ENCODE measurements around the gene IQCE. TPM values are rescaled to one million over a fixed set of nuclear protein-coding genes. Genes with fewer than 3 reads are reported as not detected.

IQCE gene
- polyA plus RNA-seq, 3 donors: 1.8 to 8.4 (median 3.0) TPM

DNA sequence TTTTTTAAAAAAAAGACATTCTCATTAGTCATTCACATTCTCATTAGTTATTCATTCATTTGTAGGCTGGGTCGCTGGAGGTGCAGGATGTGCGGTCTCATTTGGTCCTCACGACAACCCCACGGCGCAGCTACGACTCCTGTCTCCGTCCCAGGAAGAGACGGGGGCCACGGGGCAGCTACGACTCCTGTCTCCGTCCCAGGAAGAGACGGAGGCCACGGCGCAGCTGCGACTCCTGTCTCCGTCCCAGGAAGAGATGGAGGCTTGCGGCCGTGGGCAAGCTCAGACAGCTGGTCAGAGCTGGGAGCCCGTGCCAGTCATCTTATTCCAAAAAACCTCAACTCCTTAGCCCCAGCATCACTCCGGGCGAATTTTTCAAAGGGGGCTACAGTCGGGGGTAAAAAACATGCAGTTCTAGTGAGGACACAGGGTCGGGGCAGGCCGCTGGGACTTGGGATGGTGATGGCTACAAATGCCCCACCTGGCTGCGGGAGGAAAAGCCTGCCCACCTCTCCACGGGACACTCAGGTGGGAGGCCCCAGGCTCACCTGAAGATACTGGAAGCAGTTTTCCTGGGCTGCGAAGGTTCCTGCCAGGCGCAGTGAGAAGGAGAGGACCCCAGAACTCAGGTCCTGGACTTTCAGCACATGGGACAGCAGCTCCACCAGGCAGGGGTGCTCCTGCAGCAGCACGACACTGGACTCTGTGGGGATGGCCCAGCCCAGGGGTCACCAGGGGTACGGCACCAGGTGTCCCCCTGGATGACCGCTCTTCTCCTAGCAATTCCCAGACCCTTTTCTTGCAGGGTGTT, 11.8 kb upstream of the IQCE start:
- no peak overlapping the region for H3K4me3 Mint-ChIP-seq
- TF ChIP-seq, protein P1, sequence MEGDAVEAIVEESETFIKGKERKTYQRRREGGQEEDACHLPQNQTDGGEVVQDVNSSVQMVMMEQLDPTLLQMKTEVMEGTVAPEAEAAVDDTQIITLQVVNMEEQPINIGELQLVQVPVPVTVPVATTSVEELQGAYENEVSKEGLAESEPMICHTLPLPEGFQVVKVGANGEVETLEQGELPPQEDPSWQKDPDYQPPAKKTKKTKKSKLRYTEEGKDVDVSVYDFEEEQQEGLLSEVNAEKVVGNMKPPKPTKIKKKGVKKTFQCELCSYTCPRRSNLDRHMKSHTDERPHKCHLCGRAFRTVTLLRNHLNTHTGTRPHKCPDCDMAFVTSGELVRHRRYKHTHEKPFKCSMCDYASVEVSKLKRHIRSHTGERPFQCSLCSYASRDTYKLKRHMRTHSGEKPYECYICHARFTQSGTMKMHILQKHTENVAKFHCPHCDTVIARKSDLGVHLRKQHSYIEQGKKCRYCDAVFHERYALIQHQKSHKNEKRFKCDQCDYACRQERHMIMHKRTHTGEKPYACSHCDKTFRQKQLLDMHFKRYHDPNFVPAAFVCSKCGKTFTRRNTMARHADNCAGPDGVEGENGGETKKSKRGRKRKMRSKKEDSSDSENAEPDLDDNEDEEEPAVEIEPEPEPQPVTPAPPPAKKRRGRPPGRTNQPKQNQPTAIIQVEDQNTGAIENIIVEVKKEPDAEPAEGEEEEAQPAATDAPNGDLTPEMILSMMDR (IDR thresholded peaks at IDR 0.05): no peak
- H3K27me3 Mint-ChIP-seq (ENCODE audit: low read depth in 3 of 3): peaks cover 0 to 2% (median 1%) of the 10 kb centered on the region in 3 donors
- intact Hi-C loops (cut with micrococcal nuclease): no loop called here
- no peak overlapping the region for H2AFZ ChIP-seq (ENCODE audit: insufficient read depth, low read depth, low read length, poor library complexity, severe bottlenecking)
- H3K79me2 ChIP-seq (ENCODE audit: insufficient read depth, low read length): peaks cover 20% of the 10 kb centered on the region
- DNase-seq: no peak
- peaks cover 3 to 11% of the 10 kb centered on the region in 2 donors for H3K4me1 ChIP-seq (ENCODE audit: control insufficient read depth in 1 of 2, insufficient read depth in 2 of 2, low read length in 2 of 2)
- H3K27me3 ChIP-seq (ENCODE audit: control insufficient read depth in 2 of 2, insufficient read depth in 2 of 2, low read length in 2 of 2): no peaks in the 10 kb centered on the region
- no peak overlapping the region for H3K4me3 ChIP-seq (replicated peaks in 1 of 3; ENCODE audit: low read depth in 2 of 3, low read length in 3 of 3)
- peaks cover 41% of the 10 kb centered on the region for H4K20me1 ChIP-seq (ENCODE audit: insufficient read depth, low read length)
- no peak overlapping the region for H3K4me2 ChIP-seq (replicated peaks; ENCODE audit: extremely low read depth, low read length, poor library complexity, severe bottlenecking)
- H3K9ac ChIP-seq (ENCODE audit: insufficient read depth, low read length, poor library complexity, severe bottlenecking): no peak overlapping the region
- peaks cover 51 to 95% of the 10 kb centered on the region in 2 donors for H3K36me3 Mint-ChIP-seq
- peaks cover 68 to 80% of the 10 kb centered on the region in 2 donors for H3K36me3 ChIP-seq (replicated peaks in 1 of 2; ENCODE audit: control insufficient read depth in 1 of 2, insufficient read depth in 2 of 2, low read length in 2 of 2)
- H3K27ac ChIP-seq (ENCODE audit: low read depth in 1 of 2, low read length in 2 of 2): no peak overlapping the region
- H3K9me3 Mint-ChIP-seq: no peaks in the 10 kb centered on the region
- H3K4me1 Mint-ChIP-seq: peaks cover 15% of the 10 kb centered on the region
- no peaks in the 10 kb centered on the region for H3K9me3 ChIP-seq (replicated peaks in 1 of 2; ENCODE audit: control insufficient read depth in 1 of 2, insufficient read depth in 1 of 2, low read length in 2 of 2)
- over 99% methylated on average over 25 of the region's 31 CpGs for WGBS (ENCODE audit: insufficient coverage)
- peak overlapping the region in 2 of 7 donors; percentile 25 to 60 for H3K27ac Mint-ChIP-seq

DNA sequence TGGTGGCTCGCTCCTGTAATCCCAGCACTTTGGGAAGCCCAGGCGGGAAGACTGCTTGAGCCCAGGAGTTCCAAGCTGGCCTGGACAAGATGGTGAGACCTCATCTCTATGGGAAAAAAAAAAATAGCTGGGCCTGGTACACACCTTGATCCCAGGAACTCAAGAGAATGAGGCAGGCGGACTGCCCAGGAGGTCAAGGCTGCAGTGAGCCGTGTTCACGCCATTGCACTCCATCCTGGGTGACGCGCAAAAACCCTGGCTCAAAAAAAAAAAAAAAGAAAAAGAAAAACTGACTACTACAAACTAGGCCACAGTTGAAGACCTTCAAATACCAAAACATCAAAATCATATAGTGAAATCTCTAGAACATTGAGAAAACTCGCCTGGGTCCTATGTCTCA, 7.4 kb upstream of the IQCE start:
- TF ChIP-seq, protein P1 (IDR thresholded peaks at IDR 0.05): no peak
- DNase-seq: no peak
- Histone ChIP-seq H2AFZ (ENCODE audit: insufficient read depth, low read depth, low read length, poor library complexity, severe bottlenecking) (no peak overlapping the region), H3K9ac (ENCODE audit: insufficient read depth, low read length, poor library complexity, severe bottlenecking) (no peak overlapping the region), H3K4me3 (replicated peaks in 1 of 3; ENCODE audit: low read depth in 2 of 3, low read length in 3 of 3) (no peak overlapping the region), H3K4me1 (ENCODE audit: control insufficient read depth in 1 of 2, insufficient read depth in 2 of 2, low read length in 2 of 2) (peaks cover 20 to 29% of the 10 kb centered on the region in 2 donors), H3K27me3 (ENCODE audit: control insufficient read depth in 2 of 2, insufficient read depth in 2 of 2, low read length in 2 of 2) (no peaks in the 10 kb centered on the region), H3K4me2 (replicated peaks; ENCODE audit: extremely low read depth, low read length, poor library complexity, severe bottlenecking) (no peak overlapping the region), H3K27ac (ENCODE audit: low read depth in 1 of 2, low read length in 2 of 2) (no peak overlapping the region), H3K9me3 (replicated peaks in 1 of 2; ENCODE audit: control insufficient read depth in 1 of 2, insufficient read depth in 1 of 2, low read length in 2 of 2) (no peaks in the 10 kb centered on the region), H4K20me1 (ENCODE audit: insufficient read depth, low read length) (peaks cover 23% of the 10 kb centered on the region), H3K79me2 (ENCODE audit: insufficient read depth, low read length) (peaks cover 44% of the 10 kb centered on the region), H3K36me3 (replicated peaks in 1 of 2; ENCODE audit: control insufficient read depth in 1 of 2, insufficient read depth in 2 of 2, low read length in 2 of 2) (peaks cover 35 to 51% of the 10 kb centered on the region in 2 donors)
- peaks cover 0 to 1% (median 0%) of the 10 kb centered on the region in 3 donors for H3K27me3 Mint-ChIP-seq (ENCODE audit: low read depth in 3 of 3)
- intact Hi-C loops (cut with micrococcal nuclease): loop anchor here in 1 of 2 donors (10.0 kb wide), 1 partner anchor 77 kb away; the partner anchor contains the start of gene GRIFIN
- 96% methylated on average over 7 of the region's 8 CpGs for WGBS (ENCODE audit: insufficient coverage)
- peaks cover 36 to 66% of the 10 kb centered on the region in 2 donors for H3K36me3 Mint-ChIP-seq
- H3K27ac Mint-ChIP-seq: no peak overlapping the region
- H3K9me3 Mint-ChIP-seq: peaks cover 0 to 2% (median 0%) of the 10 kb centered on the region in 7 donors
- H3K4me1 Mint-ChIP-seq: peaks cover 24% of the 10 kb centered on the region
- H3K4me3 Mint-ChIP-seq: no peak overlapping the region

Measured in CD14-positive monocyte (primary cell).